Liver (tissue), 9 donors: ENCODE measurements around the gene NXPE4. TPM values are rescaled to one million over a fixed set of nuclear protein-coding genes. Genes with fewer than 3 reads are reported as not detected.

Experiments
- DNase-seq: peaks from one replicate; pipeline ENCODE4 v3.0.0-alpha.2; 2017; ENCODE audit warnings: low spot score
- H3K27ac ChIP-seq, 2 donors: one replicate each; pipeline ENCODE4 v1.7.0; 2013; ENCODE audit warnings: inconsistent platforms in 2 of 2, low read length in 2 of 2, control low read depth in 1 of 2, low read depth in 1 of 2, mild to moderate bottlenecking in 1 of 2
- H3K27me3 ChIP-seq, 4 donors: one replicate each; pipeline versions ENCODE4 v1.6.1 to v1.7.0; 2013; ENCODE audit warnings: low read length in 3 of 4, inconsistent platforms in 1 of 4, mild to moderate bottlenecking in 1 of 4, moderate library complexity in 1 of 4; ENCODE audit not compliant: control insufficient read depth in 4 of 4, insufficient read depth in 4 of 4
- H3K36me3 ChIP-seq, 4 donors: one replicate each; pipeline versions ENCODE4 v1.6.1 to v1.7.0; 2013; ENCODE audit warnings: low read length in 3 of 4, mild to moderate bottlenecking in 3 of 4, low read depth in 1 of 4, moderate library complexity in 1 of 4; ENCODE audit not compliant: control insufficient read depth in 4 of 4, insufficient read depth in 3 of 4
- H3K4me1 ChIP-seq, 4 donors: one replicate each; pipeline versions ENCODE4 v1.6.1 to v1.7.0; 2013; ENCODE audit warnings: low read length in 3 of 4, mild to moderate bottlenecking in 3 of 4, moderate library complexity in 1 of 4; ENCODE audit not compliant: control insufficient read depth in 4 of 4, insufficient read depth in 4 of 4
- H3K4me3 ChIP-seq, 3 donors: one replicate each; pipeline versions ENCODE4 v1.6.1 to v1.7.0; 2013; ENCODE audit warnings: low read length in 3 of 3, control low read depth in 1 of 3, low read depth in 1 of 3, mild to moderate bottlenecking in 1 of 3
- H3K9ac ChIP-seq, 2 donors: one replicate each; pipeline ENCODE4 v1.7.0; 2013; ENCODE audit warnings: low read length in 2 of 2, mild to moderate bottlenecking in 2 of 2, moderate library complexity in 2 of 2, control low read depth in 1 of 2, low read depth in 1 of 2
- H3K9me3 ChIP-seq, 4 donors: one replicate each; pipeline versions ENCODE4 v1.6.1 to v1.7.0; 2013; ENCODE audit warnings: low read length in 3 of 4; ENCODE audit not compliant: control insufficient read depth in 4 of 4
- EGR1 ChIP-seq, 2 donors: IDR thresholded peaks; 2 replicates each; pipeline ENCODE4 v1.6.1; 2016 to 2018; ENCODE audit warnings: antibody characterized with exemption in 2 of 2, low read depth in 2 of 2
- FOXA1 ChIP-seq: IDR thresholded peaks from 2 replicates; pipeline ENCODE4 v1.6.1; 2016; ENCODE audit warnings: antibody characterized with exemption
- FOXA2 ChIP-seq: IDR thresholded peaks from 2 replicates; pipeline ENCODE4 v1.6.1; 2016; ENCODE audit warnings: antibody characterized with exemption
- GABPA ChIP-seq, 2 donors: IDR thresholded peaks in 1 of 2; conservative IDR thresholded peaks in 1 of 2; 2 replicates each; pipeline ENCODE4 v1.6.1; 2016; ENCODE audit warnings: antibody characterized with exemption in 2 of 2, mild to moderate bottlenecking in 1 of 2, moderate library complexity in 1 of 2
- HNF4A ChIP-seq, 2 donors: conservative IDR thresholded peaks; 2 replicates each; pipeline ENCODE4 v1.6.1; 2016; ENCODE audit warnings: antibody characterized with exemption in 2 of 2, mild to moderate bottlenecking in 2 of 2
- JUND ChIP-seq, 2 donors: IDR thresholded peaks; 2 replicates each; pipeline ENCODE4 v1.6.1; 2016; ENCODE audit warnings: antibody characterized with exemption in 2 of 2
- NR2F2 ChIP-seq: IDR thresholded peaks from 2 replicates; pipeline ENCODE4 v1.6.1; 2016; ENCODE audit warnings: antibody characterized with exemption
- RAD21 ChIP-seq, 2 donors: IDR thresholded peaks; 2 replicates each; pipeline ENCODE4 v1.6.1; 2016; ENCODE audit warnings: antibody characterized with exemption in 2 of 2, mild to moderate bottlenecking in 2 of 2
- RXRA ChIP-seq, 2 donors: IDR thresholded peaks; 2 replicates each; pipeline ENCODE4 v1.6.1; 2017 to 2018; ENCODE audit warnings: antibody characterized with exemption in 2 of 2, mild to moderate bottlenecking in 1 of 2
- SP1 ChIP-seq: IDR thresholded peaks from 2 replicates; pipeline ENCODE4 v1.6.1; 2018; ENCODE audit warnings: antibody characterized with exemption, mild to moderate bottlenecking
- TAF1 ChIP-seq: conservative IDR thresholded peaks from 2 replicates; pipeline ENCODE4 v1.6.1; 2016; ENCODE audit warnings: antibody characterized with exemption, mild to moderate bottlenecking
- YY1 ChIP-seq: IDR thresholded peaks from 2 replicates; pipeline ENCODE4 v1.6.1; 2016; ENCODE audit warnings: antibody characterized with exemption, mild to moderate bottlenecking
- ZBTB33 ChIP-seq: IDR thresholded peaks from 2 replicates; pipeline ENCODE4 v1.6.1; 2016; ENCODE audit warnings: antibody characterized with exemption
- WGBS: extraction: QIAGEN DNeasy Blood & Tissue Kit; methylation state at CpG from one replicate; pipeline ENCODE4 v1.1.7; 2013; 5-methylcytosine and 5-hydroxymethylcytosine counted together
- polyA plus RNA-seq, 2 donors: library from polyadenylated mRNA; stranded (reverse) in 1 of 2; unstranded in 1 of 2; fragments of 200-250 nt in 1 of 2; fragments of >200 nt in 1 of 2; fragmentation: Nextera tagmentation in 1 of 2; extraction: Ambion mirVana in 1 of 2; gene quantifications; one replicate each; pipeline versions ENCODE4 v1.2.1 to v1.2.3, GENCODE V29; 2013 to 2015
- total RNA-seq, 2 donors: library from RNA; depleted of rRNA; stranded (reverse); fragments of >200 nt; gene quantifications; one replicate each; pipeline ENCODE4 v1.2.3, GENCODE V29; 2014
- TF ChIP-seq, protein P1 (sequence below): IDR thresholded peaks from 2 replicates; pipeline ENCODE4 v1.6.1; 2016; ENCODE audit warnings: antibody characterized with exemption
- TF ChIP-seq, protein P2 (sequence below): IDR thresholded peaks from 2 replicates; pipeline ENCODE4 v1.6.1; 2016; ENCODE audit warnings: antibody characterized with exemption
- TF ChIP-seq, protein P3 (sequence below): IDR thresholded peaks from 2 replicates; pipeline ENCODE4 v1.6.1; 2016; ENCODE audit warnings: antibody characterized with exemption, mild to moderate bottlenecking
- TF ChIP-seq, protein P4 (sequence below): fragments of 150-350 bp; IDR thresholded peaks from 2 replicates; pipeline ENCODE4 v1.5.1; 2017; ENCODE audit warnings: improper control_type of control experiment, low read depth, low read length; ENCODE audit not compliant: missing input control
- donor health status: healthy.
- donor health status: healthy.
- donor health status: healthy.
- donor health status: healthy.
- donor health status: healthy.

NXPE4 gene
- total and polyA plus RNA-seq, 4 donors, result not detected

- 88% methylated on average over 5 of the region's 5 CpGs for WGBS
These were observed 8.8 kb downstream of the NXPE4 start for GRCh38 chr11:114586797-114587196.

DNA sequence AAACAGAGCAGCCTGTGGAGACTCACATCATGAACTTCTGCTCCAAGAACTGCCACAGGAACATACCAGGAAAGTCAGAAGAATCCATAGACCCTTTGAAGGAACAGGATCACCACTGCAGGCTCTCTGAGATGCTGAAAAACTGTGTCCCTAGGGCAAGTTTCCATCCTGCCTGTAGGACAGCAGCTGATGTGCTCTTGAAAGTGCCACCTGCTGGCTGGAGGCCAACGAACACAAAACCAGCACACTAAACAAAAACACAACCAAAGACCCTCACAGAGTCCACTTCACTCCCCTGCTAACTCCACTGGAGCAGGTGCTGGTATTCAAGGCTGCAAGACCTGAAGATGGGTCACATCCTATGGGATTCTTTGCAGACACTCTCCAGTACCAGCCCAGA, 23.9 kb downstream of the NXPE4 start:
- Histone ChIP-seq H3K27ac (no peak overlapping the region), H3K9ac (no peak overlapping the region), H3K9me3 (no peaks in the 10 kb centered on the region), H3K4me3 (no peak overlapping the region), H3K36me3 (no peaks in the 10 kb centered on the region), H3K27me3 (peaks cover 0 to 2% (median 0%) of the 10 kb centered on the region in 4 donors), H3K4me1 (no peaks in the 10 kb centered on the region)
- no peak for DNase-seq
- WGBS, result 31% methylated on average over 1 of the region's 1 CpG
- TF ChIP-seq TAF1 (no peak), SP1 (no peak), NR2F2 (no peak), ZBTB33 (no peak), RXRA (IDR thresholded peaks at IDR 0.05) (no peak), JUND (IDR thresholded peaks at IDR 0.05) (no peak), YY1 (no peak), FOXA2 (no peak), FOXA1 (no peak), EGR1 (IDR thresholded peaks at IDR 0.05; ENCODE audit: low read depth in 2 of 2) (no peak), GABPA (IDR thresholded peaks at IDR 0.05 in 1 of 2, conservative IDR thresholded peaks at IDR 0.05 in 1 of 2) (no peak), RAD21 (IDR thresholded peaks at IDR 0.05) (no peak), HNF4A (conservative IDR thresholded peaks at IDR 0.05) (no peak)
- TF ChIP-seq, protein P1, sequence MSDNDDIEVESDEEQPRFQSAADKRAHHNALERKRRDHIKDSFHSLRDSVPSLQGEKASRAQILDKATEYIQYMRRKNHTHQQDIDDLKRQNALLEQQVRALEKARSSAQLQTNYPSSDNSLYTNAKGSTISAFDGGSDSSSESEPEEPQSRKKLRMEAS, result no peak
- TF ChIP-seq, protein P2, sequence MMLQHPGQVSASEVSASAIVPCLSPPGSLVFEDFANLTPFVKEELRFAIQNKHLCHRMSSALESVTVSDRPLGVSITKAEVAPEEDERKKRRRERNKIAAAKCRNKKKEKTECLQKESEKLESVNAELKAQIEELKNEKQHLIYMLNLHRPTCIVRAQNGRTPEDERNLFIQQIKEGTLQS, result no peak
- TF ChIP-seq, protein P3, sequence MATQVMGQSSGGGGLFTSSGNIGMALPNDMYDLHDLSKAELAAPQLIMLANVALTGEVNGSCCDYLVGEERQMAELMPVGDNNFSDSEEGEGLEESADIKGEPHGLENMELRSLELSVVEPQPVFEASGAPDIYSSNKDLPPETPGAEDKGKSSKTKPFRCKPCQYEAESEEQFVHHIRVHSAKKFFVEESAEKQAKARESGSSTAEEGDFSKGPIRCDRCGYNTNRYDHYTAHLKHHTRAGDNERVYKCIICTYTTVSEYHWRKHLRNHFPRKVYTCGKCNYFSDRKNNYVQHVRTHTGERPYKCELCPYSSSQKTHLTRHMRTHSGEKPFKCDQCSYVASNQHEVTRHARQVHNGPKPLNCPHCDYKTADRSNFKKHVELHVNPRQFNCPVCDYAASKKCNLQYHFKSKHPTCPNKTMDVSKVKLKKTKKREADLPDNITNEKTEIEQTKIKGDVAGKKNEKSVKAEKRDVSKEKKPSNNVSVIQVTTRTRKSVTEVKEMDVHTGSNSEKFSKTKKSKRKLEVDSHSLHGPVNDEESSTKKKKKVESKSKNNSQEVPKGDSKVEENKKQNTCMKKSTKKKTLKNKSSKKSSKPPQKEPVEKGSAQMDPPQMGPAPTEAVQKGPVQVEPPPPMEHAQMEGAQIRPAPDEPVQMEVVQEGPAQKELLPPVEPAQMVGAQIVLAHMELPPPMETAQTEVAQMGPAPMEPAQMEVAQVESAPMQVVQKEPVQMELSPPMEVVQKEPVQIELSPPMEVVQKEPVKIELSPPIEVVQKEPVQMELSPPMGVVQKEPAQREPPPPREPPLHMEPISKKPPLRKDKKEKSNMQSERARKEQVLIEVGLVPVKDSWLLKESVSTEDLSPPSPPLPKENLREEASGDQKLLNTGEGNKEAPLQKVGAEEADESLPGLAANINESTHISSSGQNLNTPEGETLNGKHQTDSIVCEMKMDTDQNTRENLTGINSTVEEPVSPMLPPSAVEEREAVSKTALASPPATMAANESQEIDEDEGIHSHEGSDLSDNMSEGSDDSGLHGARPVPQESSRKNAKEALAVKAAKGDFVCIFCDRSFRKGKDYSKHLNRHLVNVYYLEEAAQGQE, result no peak
- TF ChIP-seq, protein P4, sequence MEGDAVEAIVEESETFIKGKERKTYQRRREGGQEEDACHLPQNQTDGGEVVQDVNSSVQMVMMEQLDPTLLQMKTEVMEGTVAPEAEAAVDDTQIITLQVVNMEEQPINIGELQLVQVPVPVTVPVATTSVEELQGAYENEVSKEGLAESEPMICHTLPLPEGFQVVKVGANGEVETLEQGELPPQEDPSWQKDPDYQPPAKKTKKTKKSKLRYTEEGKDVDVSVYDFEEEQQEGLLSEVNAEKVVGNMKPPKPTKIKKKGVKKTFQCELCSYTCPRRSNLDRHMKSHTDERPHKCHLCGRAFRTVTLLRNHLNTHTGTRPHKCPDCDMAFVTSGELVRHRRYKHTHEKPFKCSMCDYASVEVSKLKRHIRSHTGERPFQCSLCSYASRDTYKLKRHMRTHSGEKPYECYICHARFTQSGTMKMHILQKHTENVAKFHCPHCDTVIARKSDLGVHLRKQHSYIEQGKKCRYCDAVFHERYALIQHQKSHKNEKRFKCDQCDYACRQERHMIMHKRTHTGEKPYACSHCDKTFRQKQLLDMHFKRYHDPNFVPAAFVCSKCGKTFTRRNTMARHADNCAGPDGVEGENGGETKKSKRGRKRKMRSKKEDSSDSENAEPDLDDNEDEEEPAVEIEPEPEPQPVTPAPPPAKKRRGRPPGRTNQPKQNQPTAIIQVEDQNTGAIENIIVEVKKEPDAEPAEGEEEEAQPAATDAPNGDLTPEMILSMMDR, result no peak

More at GRCh38 chr11:114586797-114587196, 8.8 kb downstream of the NXPE4 start:
- no peak for DNase-seq
- no peak for TF ChIP-seq ZBTB33
- TF ChIP-seq EGR1 (IDR thresholded peaks at IDR 0.05; ENCODE audit: low read depth in 2 of 2), result no peak
- TF ChIP-seq JUND (IDR thresholded peaks at IDR 0.05), result no peak
- no peak for TF ChIP-seq HNF4A (conservative IDR thresholded peaks at IDR 0.05)
- TF ChIP-seq GABPA (IDR thresholded peaks at IDR 0.05 in 1 of 2, conservative IDR thresholded peaks at IDR 0.05 in 1 of 2), result no peak
- TF ChIP-seq, protein P2, result no peak
- TF ChIP-seq RAD21 (IDR thresholded peaks at IDR 0.05), result peak in 1 of 2 donors; percentile 5
- peaks cover 17 to 29% (median 24%) of the 10 kb centered on the region in 4 donors for H3K9me3 ChIP-seq
- no peaks in the 10 kb centered on the region for H3K36me3 ChIP-seq
- peak overlapping the region in 1 of 3 donors; percentile 6 for H3K4me3 ChIP-seq
- H3K4me1 ChIP-seq, result no peaks in the 10 kb centered on the region
- no peak overlapping the region for H3K9ac ChIP-seq
- H3K27ac ChIP-seq, result no peak overlapping the region
- H3K27me3 ChIP-seq, result no peaks in the 10 kb centered on the region
